GM23338 (cell line): ENCODE data around the gene PDE6C. TPM values are rescaled to one million over a fixed set of nuclear protein-coding genes. Genes with fewer than 3 reads are reported as not detected.

Experiments
- polyA plus RNA-seq: library from polyadenylated mRNA; unstranded; fragments of >200 nt; fragmentation: Nextera tagmentation; extraction: Ambion mirVana; gene quantifications from 2 replicates; pipeline ENCODE4 v1.2.1, GENCODE V29; 2016
- total RNA-seq: library from RNA; depleted of rRNA; stranded (reverse); fragments of >200 nt; shearing (Covaris generic); gene quantifications from 2 replicates; pipeline ENCODE4 v1.2.3, GENCODE V29; 2014; rRNA removed

PDE6C gene
- total and polyA plus RNA-seq, 2 experiments from 2014 or later, result 0.06 TPM; not detected in 1

Other genes with a start within 250 kb of the PDE6C start
- 0.54 and 1.4 TPM in 2 replicates for gene MYOF, start 130.2 kb upstream of the PDE6C start, total RNA-seq
- gene MYOF, start 130.2 kb upstream of the PDE6C start, polyA plus RNA-seq, result 0.45 and 0.82 TPM in 2 replicates
- 15.0 and 22.4 TPM in 2 replicates for gene CEP55, start 115.9 kb upstream of the PDE6C start, total RNA-seq
- 12.4 and 13.2 TPM in 2 replicates for gene CEP55, start 115.9 kb upstream of the PDE6C start, polyA plus RNA-seq
- gene FFAR4, start 45.9 kb upstream of the PDE6C start, total RNA-seq, result not detected in 2 replicates
- 0.06 TPM in 1 of 2 replicates, not detected in the other for gene FFAR4, start 45.9 kb upstream of the PDE6C start, polyA plus RNA-seq
- gene RBP4, start 11.3 kb upstream of the PDE6C start, total RNA-seq, result 0.23 and 1.0 TPM in 2 replicates
- 0.47 and 0.79 TPM in 2 replicates for gene RBP4, start 11.3 kb upstream of the PDE6C start, polyA plus RNA-seq
- 12.1 and 51.5 TPM in 2 replicates for gene FRA10AC1, start 90.1 kb downstream of the PDE6C start, total RNA-seq
- 34.3 and 35.4 TPM in 2 replicates for gene FRA10AC1, start 90.1 kb downstream of the PDE6C start, polyA plus RNA-seq
- 0.28 TPM in 1 of 2 replicates, not detected in the other for gene LGI1, start 145.4 kb downstream of the PDE6C start, total RNA-seq
- 0.28 and 0.31 TPM in 2 replicates for gene LGI1, start 145.4 kb downstream of the PDE6C start, polyA plus RNA-seq